HCT116 (cell line): ENCODE measurements around the gene GRID2. TPM values are rescaled to one million over a fixed set of nuclear protein-coding genes. Genes with fewer than 3 reads are reported as not detected.

ENCODE experiments used
- ATAC-seq: fragments of 200-7000 bp; cut with Tn5 transposase; 2 replicates; pipeline ENCODE4 v1.9.1; 2020; ENCODE audit warnings: mild to moderate bottlenecking, moderate library complexity
- BruUV-seq: library from RNA; stranded (reverse); fragments of 400-500 nt; replicated peaks from 2 replicates; lab custom pipeline; 2021; lab: Mats Ljungman, UMichigan
- CTCF ChIA-PET: fragments of 300-600 bp; sonication (Branson Sonifier 250); formaldehyde crosslinking; loops from one replicate; lab custom pipeline; 2021; ENCODE audit warnings: antibody characterized with exemption; lab: Charles Lee
- POLR2A ChIA-PET: fragments of 300-600, 350-600 bp; sonication (Branson Sonifier 250); formaldehyde crosslinking; loops from one replicate; lab custom pipeline; 2021; ENCODE audit warnings: antibody characterized with exemption; lab: Charles Lee
- RAD21 ChIA-PET, 2 experiments: fragments of 300-600 bp; sonication (Branson Sonifier 250); formaldehyde crosslinking; loops; one replicate each; lab custom pipeline; 2023; ENCODE audit warnings: low total read pairs in 2 of 2; ENCODE audit not compliant: uncharacterized antibody in 2 of 2, unreplicated experiment in 2 of 2, low non-redundant PET in 1 of 2; lab: Charles Lee
- DNase-seq: peaks from one replicate; pipeline ENCODE4 v3.0.0-alpha.2; 2010; ENCODE audit warnings: low read depth, low spot score
- H2AFZ ChIP-seq: fragments of 200-600 bp; shearing (Covaris generic), sonication (generic); 2 replicates; pipeline ENCODE4 v1.6.1; 2017; ENCODE audit warnings: low read depth, mixed run types, mixed read lengths, antibody characterized with exemption, low read length; ENCODE audit not compliant: poor library complexity, severe bottlenecking
- H3K27ac ChIP-seq: 2 replicates; pipeline ENCODE4 v1.5.1; 2012; ENCODE audit warnings: low read depth, low read length
- H3K27me3 ChIP-seq: fragments of 200-600 bp; sonication (generic); 2 replicates; pipeline ENCODE4 v1.6.1; 2016; ENCODE audit warnings: mixed run types, low read length, mixed read lengths; ENCODE audit not compliant: insufficient read depth
- H3K36me3 ChIP-seq, 2 experiments: fragments of 200-500 bp in 1 of 2; fragments of 200-600 bp in 1 of 2; sonication (Bioruptor generic) in 1 of 2; sonication (generic) in 1 of 2; 2 replicates each; pipeline versions ENCODE4 v1.5.1 to v1.6.1; 2014 to 2016; ENCODE audit warnings: low read length in 2 of 2, inconsistent platforms in 1 of 2, mixed read lengths in 1 of 2, mixed run types in 1 of 2; ENCODE audit not compliant: insufficient read depth in 2 of 2, control insufficient read depth in 1 of 2
- H3K4me1 ChIP-seq, 2 experiments: fragments of 200-600 bp in 1 of 2; sonication (generic) in 1 of 2; 2 replicates each; pipeline versions ENCODE4 v1.5.1 to v1.6.1; 2012 to 2017; ENCODE audit warnings: low read length in 2 of 2, inconsistent platforms in 1 of 2, mild to moderate bottlenecking in 1 of 2, mixed read lengths in 1 of 2, mixed run types in 1 of 2, moderate library complexity in 1 of 2; ENCODE audit not compliant: insufficient read depth in 2 of 2, control insufficient read depth in 1 of 2
- H3K4me2 ChIP-seq: fragments of 200-600 bp; sonication (generic); 2 replicates; pipeline ENCODE4 v1.6.1; 2017; ENCODE audit warnings: mixed run types, low read length, mixed read lengths
- H3K4me3 ChIP-seq, 2 experiments: fragments of 200-600 bp in 1 of 2; sonication (generic) in 1 of 2; replicated peaks in 1 of 2; 2 replicates each; pipeline ENCODE4 v1.5.1; 2011 to 2016; ENCODE audit warnings: low read length in 2 of 2, control low read depth in 1 of 2, low read depth in 1 of 2, mild to moderate bottlenecking in 1 of 2, mixed read lengths in 1 of 2, mixed run types in 1 of 2
- H3K79me2 ChIP-seq: fragments of 200-600 bp; sonication (generic); 2 replicates; pipeline ENCODE4 v1.6.1; 2017; ENCODE audit warnings: mild to moderate bottlenecking, mixed run types, low read length, moderate library complexity, mixed read lengths; ENCODE audit not compliant: insufficient read depth
- H3K9ac ChIP-seq: fragments of 200-600 bp; sonication (generic); 2 replicates; pipeline ENCODE4 v1.6.1; 2016; ENCODE audit warnings: low read length, mixed read lengths
- H3K9me2 ChIP-seq: fragments of 200-600 bp; sonication (generic), shearing (Covaris generic); 2 replicates; pipeline ENCODE4 v1.6.1; 2017; ENCODE audit warnings: mixed run types, mild to moderate bottlenecking, moderate library complexity; ENCODE audit not compliant: insufficient read depth
- H3K9me3 ChIP-seq, 2 experiments: fragments of 200-500 bp in 1 of 2; fragments of 200-600 bp in 1 of 2; sonication (Bioruptor generic) in 1 of 2; sonication (generic) in 1 of 2; 2 replicates each; pipeline ENCODE4 v1.6.1; 2014 to 2017; ENCODE audit warnings: low read length in 2 of 2, mixed read lengths in 2 of 2, inconsistent platforms in 1 of 2, low read depth in 1 of 2, mild to moderate bottlenecking in 1 of 2, mixed run types in 1 of 2, moderate library complexity in 1 of 2; ENCODE audit not compliant: control insufficient read depth in 1 of 2, insufficient read depth in 1 of 2
- H4K20me1 ChIP-seq: fragments of 200-600 bp; sonication (generic), shearing (Covaris generic); 2 replicates; pipeline ENCODE4 v1.6.1; 2017; ENCODE audit warnings: mixed run types, mild to moderate bottlenecking, moderate library complexity; ENCODE audit not compliant: insufficient read depth
- EZH2phosphoT487 ChIP-seq: fragments of 200-600 bp; IDR thresholded peaks from 2 replicates; pipeline ENCODE4 v1.6.1; 2018; ENCODE audit warnings: antibody characterized with exemption, borderline replicate concordance
- FOSL1 ChIP-seq: IDR thresholded peaks from 2 replicates; pipeline ENCODE4 v1.6.1; 2012; ENCODE audit warnings: low read depth
- JUND ChIP-seq: IDR thresholded peaks from 2 replicates; pipeline ENCODE4 v1.6.1; 2012
- POLR2A ChIP-seq: IDR thresholded peaks from 2 replicates; pipeline ENCODE4 v1.7.0; 2011; ENCODE audit warnings: borderline replicate concordance; ENCODE audit not compliant: insufficient read depth, insufficient read length; ENCODE audit errors: extremely low read depth
- POLR2AphosphoS5 ChIP-seq: IDR thresholded peaks from 2 replicates; pipeline ENCODE4 v1.6.1; 2011; ENCODE audit warnings: mild to moderate bottlenecking, low read depth, low read length, moderate library complexity
- RAD21 ChIP-seq: IDR thresholded peaks from 2 replicates; pipeline ENCODE4 v1.6.1; 2012; ENCODE audit warnings: low read depth, mild to moderate bottlenecking
- TCF7L2 ChIP-seq: IDR thresholded peaks from 2 replicates; pipeline ENCODE4 v1.7.0; 2011; ENCODE audit warnings: borderline replicate concordance, inconsistent platforms; ENCODE audit not compliant: insufficient read depth, insufficient read length; ENCODE audit errors: extremely low read depth
- ZFX ChIP-seq: fragments of 450-650 bp; IDR thresholded peaks from 2 replicates; pipeline ENCODE4 v1.6.1; 2017
- ZNF274 ChIP-seq: fragments of 200-500 bp; sonication (Bioruptor generic); IDR thresholded peaks from 2 replicates; pipeline ENCODE4 v1.6.1; 2014; ENCODE audit warnings: mild to moderate bottlenecking, low read depth, low read length, inconsistent platforms
- intact Hi-C: fragments of 100-400 bp; cut with micrococcal nuclease; formaldehyde crosslinking; loops from 2 replicates; pipeline ENCODE4 v1.10.0; 2022
- total RNA-seq: library from RNA; stranded (reverse); gene quantifications from one replicate; pipeline ENCODE4 v1.2.1, GENCODE V29; 2021; ENCODE audit not compliant: unreplicated experiment
- TF ChIP-seq, protein P1 (sequence below), 3 experiments: fragments of 200-600 bp in 1 of 3; sonication (generic) in 1 of 3; IDR thresholded peaks in 2 of 3; conservative IDR thresholded peaks in 1 of 3; 2 replicates each; pipeline ENCODE4 v1.5.1; 2012 to 2017; ENCODE audit warnings: low read depth in 2 of 3, low read length in 2 of 3, antibody characterized with exemption in 1 of 3, borderline replicate concordance in 1 of 3, control low read depth in 1 of 3, mild to moderate bottlenecking in 1 of 3, mixed read lengths in 1 of 3, mixed run types in 1 of 3, moderate library complexity in 1 of 3; ENCODE audit not compliant: insufficient read depth in 1 of 3

GRID2 gene
- total RNA-seq, 1 experiment from 2014 or later = not detected

- H3K27ac ChIP-seq = no peak overlapping the region
- H3K9ac ChIP-seq = no peak overlapping the region
- no peaks in the 10 kb centered on the region for H4K20me1 ChIP-seq
- H3K79me2 ChIP-seq = no peaks in the 10 kb centered on the region
- H3K4me2 ChIP-seq = no peak overlapping the region
- no TSS peak for BruUV-seq
- RAD21 ChIA-PET = no interaction called here
- DNase-seq (no peak), ATAC-seq (no peak)
- H3K4me3 ChIP-seq = no peak overlapping the region
- no peaks in the 10 kb centered on the region for H3K9me3 ChIP-seq
- no peaks in the 10 kb centered on the region for H3K4me1 ChIP-seq
- no peaks in the 10 kb centered on the region for H3K9me2 ChIP-seq
- POLR2A ChIA-PET = no interaction called here
- no peak overlapping the region for H2AFZ ChIP-seq
- H3K36me3 ChIP-seq = no peaks in the 10 kb centered on the region; a peak in 1 of 4 replicates
- intact Hi-C loops = no loop called here
- CTCF ChIA-PET = no interaction called here
- TF ChIP-seq JUND (no peak), TCF7L2 (no peak), POLR2A (no peak), EZH2phosphoT487 (no peak)
- TF ChIP-seq, protein P1, sequence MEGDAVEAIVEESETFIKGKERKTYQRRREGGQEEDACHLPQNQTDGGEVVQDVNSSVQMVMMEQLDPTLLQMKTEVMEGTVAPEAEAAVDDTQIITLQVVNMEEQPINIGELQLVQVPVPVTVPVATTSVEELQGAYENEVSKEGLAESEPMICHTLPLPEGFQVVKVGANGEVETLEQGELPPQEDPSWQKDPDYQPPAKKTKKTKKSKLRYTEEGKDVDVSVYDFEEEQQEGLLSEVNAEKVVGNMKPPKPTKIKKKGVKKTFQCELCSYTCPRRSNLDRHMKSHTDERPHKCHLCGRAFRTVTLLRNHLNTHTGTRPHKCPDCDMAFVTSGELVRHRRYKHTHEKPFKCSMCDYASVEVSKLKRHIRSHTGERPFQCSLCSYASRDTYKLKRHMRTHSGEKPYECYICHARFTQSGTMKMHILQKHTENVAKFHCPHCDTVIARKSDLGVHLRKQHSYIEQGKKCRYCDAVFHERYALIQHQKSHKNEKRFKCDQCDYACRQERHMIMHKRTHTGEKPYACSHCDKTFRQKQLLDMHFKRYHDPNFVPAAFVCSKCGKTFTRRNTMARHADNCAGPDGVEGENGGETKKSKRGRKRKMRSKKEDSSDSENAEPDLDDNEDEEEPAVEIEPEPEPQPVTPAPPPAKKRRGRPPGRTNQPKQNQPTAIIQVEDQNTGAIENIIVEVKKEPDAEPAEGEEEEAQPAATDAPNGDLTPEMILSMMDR (IDR thresholded peaks at IDR 0.05 in 2 of 3, conservative IDR thresholded peaks at IDR 0.05 in 1 of 3; ENCODE audit: borderline replicate concordance in 1 of 3, insufficient read depth in 1 of 3, low read depth in 2 of 3, low read length in 2 of 3) = no peak
- H3K27me3 ChIP-seq = no peaks in the 10 kb centered on the region
Measured at GRCh38 chr4:93018243-93018642, 714.5 kb downstream of the GRID2 start.

- Histone ChIP-seq H3K36me3 (no peaks in the 10 kb centered on the region; a peak in 1 of 4 replicates), H3K79me2 (no peaks in the 10 kb centered on the region), H3K9ac (no peak overlapping the region), H3K4me1 (no peaks in the 10 kb centered on the region), H3K9me3 (no peaks in the 10 kb centered on the region), H3K27ac (no peak overlapping the region), H3K4me2 (no peak overlapping the region), H2AFZ (no peak overlapping the region), H3K27me3 (no peaks in the 10 kb centered on the region), H3K4me3 (no peak overlapping the region), H4K20me1 (no peaks in the 10 kb centered on the region), H3K9me2 (no peaks in the 10 kb centered on the region)
- no TSS peak for BruUV-seq
- CTCF ChIA-PET = no interaction called here
- POLR2A ChIA-PET = no interaction called here
- no peak for TF ChIP-seq ZNF274
- no peak for TF ChIP-seq POLR2AphosphoS5
- TF ChIP-seq RAD21 = no peak
- TF ChIP-seq POLR2A = no peak
- TF ChIP-seq ZFX = no peak
- no peak for TF ChIP-seq FOSL1
- intact Hi-C loops = no loop called here
- RAD21 ChIA-PET = no interaction called here
- DNase-seq (no peak), ATAC-seq (no peak)
Measured at GRCh38 chr4:93018806-93019205, 715.0 kb downstream of the GRID2 start.
